ENCODE results near the gene PKNOX2.
A peak's percentile ranks its signal among the peaks of the same experiment; 100 is the strongest.

The PKNOX2 gene

GRCh38 chr11:125164422-125165110 lies at the start of gene PKNOX2:
PKNOX2 (plus strand) TSS chr11:125164751; CDS start chr11:125351306, 186,555 bp downstream.
- Mint-ChIP-seq H3K4me1 (peaks cover 18% of the 10 kb centered on the region), H3K9me3 (no peaks in the 10 kb centered on the region), H3K4me3 (peak within 1 kb of the TSS; percentile 95), H3K36me3 (ENCODE audit: insufficient read depth) (peaks cover 2% of the 10 kb centered on the region), H3K27me3 (peaks cover 99% of the 10 kb centered on the region), H3K27ac (ENCODE audit: low read depth) (peak within 1 kb of the TSS; percentile 76)
- DNase-seq (ENCODE audit: low spot score in 2 of 2) = peak in 1 of 2 donors; percentile 23
- peak; percentile 58 for ATAC-seq (replicated peaks; ENCODE audit: extremely low read depth, poor library complexity, severe bottlenecking)

- Mint-ChIP-seq H3K4me1 (no peaks in the 10 kb centered on the region), H3K27ac (ENCODE audit: low read depth) (no peak overlapping the region), H3K27me3 (peaks cover 33% of the 10 kb centered on the region), H3K4me3 (no peak overlapping the region), H3K9me3 (no peaks in the 10 kb centered on the region), H3K36me3 (ENCODE audit: insufficient read depth) (no peaks in the 10 kb centered on the region)
- ATAC-seq (replicated peaks; ENCODE audit: extremely low read depth, poor library complexity, severe bottlenecking) (no peak), DNase-seq (ENCODE audit: low spot score in 2 of 2) (no peak)
Measured at GRCh38 chr11:125117429-125117828, 47.1 kb upstream of the PKNOX2 start.

- Mint-ChIP-seq H3K9me3 (no peaks in the 10 kb centered on the region), H3K4me3 (no peak overlapping the region), H3K27me3 (peaks cover 38% of the 10 kb centered on the region), H3K4me1 (peaks cover 7% of the 10 kb centered on the region), H3K36me3 (ENCODE audit: insufficient read depth) (no peaks in the 10 kb centered on the region), H3K27ac (ENCODE audit: low read depth) (no peak overlapping the region)
- ATAC-seq (replicated peaks; ENCODE audit: extremely low read depth, poor library complexity, severe bottlenecking) = no peak
- no peak for DNase-seq (ENCODE audit: low spot score in 2 of 2)
Measured at GRCh38 chr11:125123194-125123946, 41.2 kb upstream of the PKNOX2 start.

- no peak overlapping the region for H3K4me3 Mint-ChIP-seq
- H3K27ac Mint-ChIP-seq (ENCODE audit: low read depth) = no peak overlapping the region
- H3K36me3 Mint-ChIP-seq (ENCODE audit: insufficient read depth) = no peaks in the 10 kb centered on the region
- H3K9me3 Mint-ChIP-seq = no peaks in the 10 kb centered on the region
- peaks cover 7% of the 10 kb centered on the region for H3K4me1 Mint-ChIP-seq
- ATAC-seq (replicated peaks; ENCODE audit: extremely low read depth, poor library complexity, severe bottlenecking) (peak; percentile 68), DNase-seq (ENCODE audit: low spot score in 2 of 2) (no peak)
- H3K27me3 Mint-ChIP-seq = peaks cover 38% of the 10 kb centered on the region
Measured at GRCh38 chr11:125123947-125124617, 40.5 kb upstream of the PKNOX2 start.

- peaks cover 7% of the 10 kb centered on the region for H3K4me1 Mint-ChIP-seq
- ATAC-seq (replicated peaks; ENCODE audit: extremely low read depth, poor library complexity, severe bottlenecking) (no peak), DNase-seq (ENCODE audit: low spot score in 2 of 2) (no peak)
- peaks cover 38% of the 10 kb centered on the region for H3K27me3 Mint-ChIP-seq
- H3K9me3 Mint-ChIP-seq = no peaks in the 10 kb centered on the region
- H3K36me3 Mint-ChIP-seq (ENCODE audit: insufficient read depth) = no peaks in the 10 kb centered on the region
- no peak overlapping the region for H3K4me3 Mint-ChIP-seq
- no peak overlapping the region for H3K27ac Mint-ChIP-seq (ENCODE audit: low read depth)
Measured at GRCh38 chr11:125124618-125124992, 39.9 kb upstream of the PKNOX2 start.

GRCh38 chr11:125128450-125128849 lies 36.1 kb upstream of the PKNOX2 start:
- no peak overlapping the region for H3K27ac Mint-ChIP-seq (ENCODE audit: low read depth)
- no peak for ATAC-seq (replicated peaks; ENCODE audit: extremely low read depth, poor library complexity, severe bottlenecking)
- H3K4me1 Mint-ChIP-seq = peaks cover 7% of the 10 kb centered on the region
- no peak overlapping the region for H3K4me3 Mint-ChIP-seq
- H3K27me3 Mint-ChIP-seq = peaks cover 57% of the 10 kb centered on the region
- no peaks in the 10 kb centered on the region for H3K36me3 Mint-ChIP-seq (ENCODE audit: insufficient read depth)
- DNase-seq (ENCODE audit: low spot score in 2 of 2) = no peak
- H3K9me3 Mint-ChIP-seq = no peaks in the 10 kb centered on the region

GRCh38 chr11:125129316-125129993 lies 35.1 kb upstream of the PKNOX2 start:
- H3K4me3 Mint-ChIP-seq = no peak overlapping the region
- ATAC-seq (replicated peaks; ENCODE audit: extremely low read depth, poor library complexity, severe bottlenecking) (no peak), DNase-seq (ENCODE audit: low spot score in 2 of 2) (no peak)
- H3K36me3 Mint-ChIP-seq (ENCODE audit: insufficient read depth) = no peaks in the 10 kb centered on the region
- no peaks in the 10 kb centered on the region for H3K9me3 Mint-ChIP-seq
- H3K27ac Mint-ChIP-seq (ENCODE audit: low read depth) = no peak overlapping the region
- H3K27me3 Mint-ChIP-seq = peaks cover 67% of the 10 kb centered on the region
- H3K4me1 Mint-ChIP-seq = no peaks in the 10 kb centered on the region

- no peaks in the 10 kb centered on the region for H3K36me3 Mint-ChIP-seq (ENCODE audit: insufficient read depth)
- no peak overlapping the region for H3K4me3 Mint-ChIP-seq
- no peaks in the 10 kb centered on the region for H3K9me3 Mint-ChIP-seq
- ATAC-seq (replicated peaks; ENCODE audit: extremely low read depth, poor library complexity, severe bottlenecking) (no peak), DNase-seq (ENCODE audit: low spot score in 2 of 2) (no peak)
- no peak overlapping the region for H3K27ac Mint-ChIP-seq (ENCODE audit: low read depth)
- H3K4me1 Mint-ChIP-seq = no peaks in the 10 kb centered on the region
- peaks cover 70% of the 10 kb centered on the region for H3K27me3 Mint-ChIP-seq
Measured at GRCh38 chr11:125132071-125132470, 32.5 kb upstream of the PKNOX2 start.

GRCh38 chr11:125132596-125132995 lies 32.0 kb upstream of the PKNOX2 start:
- ATAC-seq (replicated peaks; ENCODE audit: extremely low read depth, poor library complexity, severe bottlenecking) = no peak
- Mint-ChIP-seq H3K9me3 (no peaks in the 10 kb centered on the region), H3K27ac (ENCODE audit: low read depth) (no peak overlapping the region), H3K4me1 (no peaks in the 10 kb centered on the region), H3K27me3 (peaks cover 64% of the 10 kb centered on the region), H3K4me3 (no peak overlapping the region), H3K36me3 (ENCODE audit: insufficient read depth) (no peaks in the 10 kb centered on the region)
- DNase-seq (ENCODE audit: low spot score in 2 of 2) = no peak

GRCh38 chr11:125136001-125136400 lies 28.6 kb upstream of the PKNOX2 start:
- no peak overlapping the region for H3K4me3 Mint-ChIP-seq
- H3K27ac Mint-ChIP-seq (ENCODE audit: low read depth) = no peak overlapping the region
- DNase-seq (ENCODE audit: low spot score in 2 of 2) = no peak
- no peaks in the 10 kb centered on the region for H3K9me3 Mint-ChIP-seq
- no peak for ATAC-seq (replicated peaks; ENCODE audit: extremely low read depth, poor library complexity, severe bottlenecking)
- peaks cover 66% of the 10 kb centered on the region for H3K27me3 Mint-ChIP-seq
- no peaks in the 10 kb centered on the region for H3K4me1 Mint-ChIP-seq
- H3K36me3 Mint-ChIP-seq (ENCODE audit: insufficient read depth) = peaks cover 2% of the 10 kb centered on the region

GRCh38 chr11:125138966-125139365 lies 25.6 kb upstream of the PKNOX2 start:
- Mint-ChIP-seq H3K27me3 (peaks cover 74% of the 10 kb centered on the region), H3K9me3 (no peaks in the 10 kb centered on the region), H3K4me3 (no peak overlapping the region), H3K27ac (ENCODE audit: low read depth) (no peak overlapping the region), H3K36me3 (ENCODE audit: insufficient read depth) (peaks cover 6% of the 10 kb centered on the region), H3K4me1 (peaks cover 6% of the 10 kb centered on the region)
- no peak for DNase-seq (ENCODE audit: low spot score in 2 of 2)
- ATAC-seq (replicated peaks; ENCODE audit: extremely low read depth, poor library complexity, severe bottlenecking) = no peak

- no peaks in the 10 kb centered on the region for H3K9me3 Mint-ChIP-seq
- no peak overlapping the region for H3K4me3 Mint-ChIP-seq
- no peak overlapping the region for H3K27ac Mint-ChIP-seq (ENCODE audit: low read depth)
- DNase-seq (ENCODE audit: low spot score in 2 of 2) = no peak
- peaks cover 74% of the 10 kb centered on the region for H3K27me3 Mint-ChIP-seq
- no peak for ATAC-seq (replicated peaks; ENCODE audit: extremely low read depth, poor library complexity, severe bottlenecking)
- H3K36me3 Mint-ChIP-seq (ENCODE audit: insufficient read depth) = peaks cover 6% of the 10 kb centered on the region
- H3K4me1 Mint-ChIP-seq = peaks cover 6% of the 10 kb centered on the region
Measured at GRCh38 chr11:125139778-125140177, 24.8 kb upstream of the PKNOX2 start.
